SK-N-SH (cell line): Measurements from ENCODE around the gene UBE4B. TPM values are rescaled to one million over a fixed set of nuclear protein-coding genes. Genes with fewer than 3 reads are reported as not detected.

Experiments
- CTCF ChIA-PET: fragments of 300-600, 350-600 bp; formaldehyde crosslinking; extraction: SDS; loops from one replicate; lab custom pipeline; 2021; lab: Yijun Ruan, JAX
- POLR2A ChIA-PET: fragments of 350-600 bp; sonication (Branson Sonifier 250); formaldehyde crosslinking; extraction: SDS; loops from one replicate; lab custom pipeline; 2020; ENCODE audit warnings: antibody characterized with exemption, inconsistent platforms; lab: Yijun Ruan, JAX
- DNase-seq: peaks from one replicate; pipeline ENCODE4 v3.0.0; 2012
- H2AFZ ChIP-seq: fragments of 200-600 bp; sonication (generic); 2 replicates; pipeline ENCODE4 v1.8.1; 2016; ENCODE audit warnings: antibody characterized with exemption, mild to moderate bottlenecking, low read depth
- H3F3A ChIP-seq: fragments of 200-600 bp; sonication (generic); replicated peaks from 2 replicates; pipeline ENCODE3; 2016; ENCODE audit warnings: antibody characterized with exemption, mild to moderate bottlenecking; ENCODE audit not compliant: insufficient read depth
- H3K27ac ChIP-seq, 2 experiments: fragments of 200-500 bp in 1 of 2; fragments of 200-600 bp in 1 of 2; sonication (Bioruptor generic) in 1 of 2; sonication (generic), shearing (Covaris generic) in 1 of 2; 2 replicates each; pipeline versions ENCODE4 v1.5.1 to v1.6.1; 2014 to 2016; ENCODE audit warnings: low read depth in 2 of 2, inconsistent platforms in 1 of 2, low read length in 1 of 2, mild to moderate bottlenecking in 1 of 2, mixed read lengths in 1 of 2
- H3K27me3 ChIP-seq: fragments of 200-600 bp; sonication (generic), shearing (Covaris generic); 2 replicates; pipeline ENCODE4 v1.6.1; 2016; ENCODE audit warnings: mixed run types; ENCODE audit not compliant: insufficient read depth
- H3K36me3 ChIP-seq, 2 experiments: fragments of 200-500 bp in 1 of 2; fragments of 200-600 bp in 1 of 2; sonication (Bioruptor generic) in 1 of 2; sonication (generic) in 1 of 2; replicated peaks in 1 of 2; 2 replicates each; pipeline versions ENCODE3 to v1.5.1; 2014 to 2016; ENCODE audit warnings: low read length in 1 of 2, mild to moderate bottlenecking in 1 of 2; ENCODE audit not compliant: insufficient read depth in 2 of 2, control insufficient read depth in 1 of 2
- H3K4me1 ChIP-seq, 2 experiments: fragments of 200-500 bp in 1 of 2; fragments of 200-600 bp in 1 of 2; sonication (Bioruptor generic) in 1 of 2; sonication (generic), shearing (Covaris generic) in 1 of 2; 2 replicates each; pipeline versions ENCODE4 v1.5.1 to v1.6.1; 2014 to 2016; ENCODE audit warnings: low read depth in 1 of 2, low read length in 1 of 2, mixed run types in 1 of 2; ENCODE audit not compliant: insufficient read depth in 2 of 2, control insufficient read depth in 1 of 2
- H3K4me2 ChIP-seq: fragments of 200-600 bp; sonication (generic), shearing (Covaris generic); 2 replicates; pipeline ENCODE4 v1.6.1; 2017; ENCODE audit warnings: mixed run types
- H3K4me3 ChIP-seq, 2 experiments: fragments of 200-500 bp in 1 of 2; fragments of 200-600 bp in 1 of 2; sonication (Bioruptor generic) in 1 of 2; sonication (generic), shearing (Covaris generic) in 1 of 2; 2 replicates each; pipeline versions ENCODE4 v1.5.1 to v1.8.1; 2014 to 2016; ENCODE audit warnings: low read depth in 2 of 2, inconsistent platforms in 1 of 2, low read length in 1 of 2, mild to moderate bottlenecking in 1 of 2, mixed read lengths in 1 of 2, moderate library complexity in 1 of 2
- H3K79me2 ChIP-seq: fragments of 200-600 bp; sonication (generic); 2 replicates; pipeline ENCODE4 v1.8.1; 2017; ENCODE audit warnings: mild to moderate bottlenecking; ENCODE audit not compliant: insufficient read depth
- H3K9ac ChIP-seq: fragments of 200-600 bp; sonication (generic); 2 replicates; pipeline ENCODE4 v1.6.1; 2017; ENCODE audit warnings: mixed run types
- H3K9me2 ChIP-seq: fragments of 200-600 bp; sonication (generic); 2 replicates; pipeline ENCODE4 v1.6.1; 2017; ENCODE audit warnings: mixed run types
- H3K9me3 ChIP-seq: fragments of 200-600 bp; sonication (generic); 2 replicates; pipeline ENCODE4 v1.6.1; 2017; ENCODE audit warnings: mixed run types, mild to moderate bottlenecking, moderate library complexity
- H4K20me1 ChIP-seq: fragments of 200-600 bp; sonication (generic); 2 replicates; pipeline ENCODE4 v1.6.1; 2017; ENCODE audit warnings: mild to moderate bottlenecking, mixed run types; ENCODE audit not compliant: insufficient read depth
- ELF1 ChIP-seq: IDR thresholded peaks from 2 replicates; pipeline ENCODE4 v1.4.0; 2012
- EZH2phosphoT487 ChIP-seq: fragments of 200-600 bp; sonication (generic); IDR thresholded peaks from 2 replicates; pipeline ENCODE4 v1.6.1; 2017; ENCODE audit warnings: low read depth, mixed run types, mild to moderate bottlenecking, antibody characterized with exemption, moderate library complexity, borderline replicate concordance
- FOSL2 ChIP-seq: IDR thresholded peaks from 2 replicates; pipeline ENCODE4 v1.4.0; 2012; ENCODE audit warnings: low read depth, mild to moderate bottlenecking, moderate library complexity, borderline replicate concordance
- FOXM1 ChIP-seq: IDR thresholded peaks from 2 replicates; pipeline ENCODE4 v1.4.0; 2012; ENCODE audit warnings: low read depth, mild to moderate bottlenecking
- GATA2 ChIP-seq: sonication (generic); formaldehyde crosslinking; IDR thresholded peaks from 2 replicates; pipeline ENCODE4 v1.5.0; 2020; ENCODE audit warnings: mild to moderate bottlenecking, missing genetic modification reagents
- JUND ChIP-seq: IDR thresholded peaks from 2 replicates; pipeline ENCODE4 v1.4.0; 2012
- MXI1 ChIP-seq: IDR thresholded peaks from 2 replicates; pipeline ENCODE4 v1.6.1; 2012; ENCODE audit warnings: mild to moderate bottlenecking, low read depth, low read length, improper control_type of control experiment
- NRF1 ChIP-seq: IDR thresholded peaks from 2 replicates; pipeline ENCODE4 v1.6.1; 2012; ENCODE audit warnings: low read depth, mild to moderate bottlenecking, low read length
- POLR2AphosphoS5 ChIP-seq: IDR thresholded peaks from 2 replicates; pipeline ENCODE4 v1.6.1; 2012; ENCODE audit warnings: low read depth, low read length
- REST ChIP-seq: IDR thresholded peaks from 2 replicates; pipeline ENCODE4 v1.6.1; 2012; ENCODE audit warnings: mild to moderate bottlenecking, low read depth, low read length, moderate library complexity
- RFX5 ChIP-seq: IDR thresholded peaks from 2 replicates; pipeline ENCODE4 v1.6.1; 2012; ENCODE audit warnings: mild to moderate bottlenecking, improper control_type of control experiment, low read length
- RXRA ChIP-seq: IDR thresholded peaks from 2 replicates; pipeline ENCODE4 v1.4.0; 2012; ENCODE audit warnings: low read depth, mild to moderate bottlenecking, borderline replicate concordance
- SMC3 ChIP-seq: IDR thresholded peaks from 2 replicates; pipeline ENCODE4 v1.6.1; 2012; ENCODE audit warnings: low read depth, low read length, improper control_type of control experiment
- TCF12 ChIP-seq: IDR thresholded peaks from 2 replicates; pipeline ENCODE4 v1.4.0; 2012
- USF1 ChIP-seq: IDR thresholded peaks from 2 replicates; pipeline ENCODE4 v1.4.0; 2012; ENCODE audit warnings: low read depth, borderline replicate concordance
- USF2 ChIP-seq: fragments of 150-350 bp; IDR thresholded peaks from 2 replicates; pipeline ENCODE4 v1.6.1; 2017; ENCODE audit warnings: antibody characterized with exemption, low read length, low read depth, borderline replicate concordance
- WGBS: methylation state at CpG from one replicate; pipeline ENCODE4 v1.1.6; 2017; ENCODE audit warnings: low lambda C conversion rate; 5-methylcytosine and 5-hydroxymethylcytosine counted together
- polyA plus RNA-seq, 3 experiments: library from polyadenylated mRNA; depleted of rRNA; stranded (reverse); fragments of >200 nt; gene quantifications; 2 replicates each; pipeline ENCODE4 v1.2.3, GENCODE V29; 2012

The UBE4B gene
- polyA plus RNA-seq, 1 of the 3 experiments (the other 2 are of a cell fraction) = 19.1 TPM

GRCh38 chr1:10187026-10187334 lies 154.2 kb downstream of the UBE4B start:
- no peaks in the 10 kb centered on the region for H4K20me1 ChIP-seq
- H3K9ac ChIP-seq = no peak overlapping the region
- H3K27me3 ChIP-seq = no peaks in the 10 kb centered on the region
- no peak overlapping the region for H3K4me3 ChIP-seq
- H3K9me2 ChIP-seq = no peaks in the 10 kb centered on the region
- ChIA-PET POLR2A (no interaction called here), CTCF (interaction anchor here (0.8 kb wide), 1 partner anchor 308 kb away, joined by 3 read pairs; no protein-coding TSS in a partner anchor)
- no peaks in the 10 kb centered on the region; a peak in 1 of 4 replicates for H3K4me1 ChIP-seq
- no peaks in the 10 kb centered on the region for H3K9me3 ChIP-seq
- no peak for DNase-seq
- no peaks in the 10 kb centered on the region for H3K36me3 ChIP-seq
- H3K4me2 ChIP-seq = no peak overlapping the region
- 97% methylated on average over 4 of the region's 4 CpGs for WGBS
- H3F3A ChIP-seq = peaks cover 5% of the 10 kb centered on the region
- H3K27ac ChIP-seq = no peak overlapping the region
- no peaks in the 10 kb centered on the region for H3K79me2 ChIP-seq
- H2AFZ ChIP-seq = no peak overlapping the region
- TF ChIP-seq RFX5 = no peak
- no peak for TF ChIP-seq USF2
- no peak for TF ChIP-seq ELF1
- TF ChIP-seq TCF12 = no peak
- no peak for TF ChIP-seq MXI1
- no peak for TF ChIP-seq REST
- no peak for TF ChIP-seq JUND
- no peak for TF ChIP-seq USF1
- no peak for TF ChIP-seq NRF1
- no peak for TF ChIP-seq RXRA

- CTCF ChIA-PET = interaction anchor here (1.1 kb wide), 1 partner anchor 22 kb away, joined by 3 read pairs; the partner anchor contains the start of gene KIF1B
- TF ChIP-seq GATA2 (no peak), MXI1 (no peak), USF2 (no peak), FOXM1 (no peak), USF1 (no peak), TCF12 (no peak), EZH2phosphoT487 (no peak), FOSL2 (no peak), REST (no peak), SMC3 (no peak), RXRA (no peak), POLR2AphosphoS5 (no peak)
These were observed 155.4 kb downstream of the UBE4B start for GRCh38 chr1:10188133-10188650.

More at GRCh38 chr1:10188133-10188650, 155.4 kb downstream of the UBE4B start:
- Histone ChIP-seq H3K79me2 (no peaks in the 10 kb centered on the region), H3K9ac (no peak overlapping the region), H4K20me1 (no peaks in the 10 kb centered on the region), H3K9me2 (no peaks in the 10 kb centered on the region), H3F3A (peaks cover 5% of the 10 kb centered on the region), H3K36me3 (no peaks in the 10 kb centered on the region), H2AFZ (no peak overlapping the region), H3K4me2 (no peak overlapping the region), H3K4me1 (peaks cover 0 to 2% of the 10 kb centered on the region in 2 experiments; a peak in 1 of 4 replicates), H3K27ac (no peak overlapping the region), H3K9me3 (no peaks in the 10 kb centered on the region), H3K27me3 (no peaks in the 10 kb centered on the region), H3K4me3 (no peak overlapping the region)
- no peak for DNase-seq
- 100% methylated on average over 2 of the region's 2 CpGs for WGBS
- POLR2A ChIA-PET = no interaction called here
